HG03064 (cell line): ENCODE results near the gene FOXP2.
"Not testable (repeated sequence)": the region's sequence is repeated elsewhere in the genome, so short reads cannot be mapped to it uniquely, and the experiment has no call there.

ENCODE experiments used
- ATAC-seq: cut with Tn5 transposase; IDR thresholded peaks from one replicate; pipeline ENCODE4 v1.9.1; 2021; ENCODE audit warnings: low read depth; ENCODE audit not compliant: unreplicated experiment

Gene FOXP2

GRCh38 chr7:114574384-114574783, 159.8 kb downstream of the FOXP2 start:
- ATAC-seq, result no peak

- no peak for ATAC-seq
Measured at GRCh38 chr7:114575098-114575497, 160.5 kb downstream of the FOXP2 start.

GRCh38 chr7:114580963-114581362, 166.3 kb downstream of the FOXP2 start:
- ATAC-seq, result not testable (repeated sequence)

GRCh38 chr7:114588506-114588905, 173.9 kb downstream of the FOXP2 start:
- ATAC-seq, result no peak

- ATAC-seq, result no peak
Measured at GRCh38 chr7:114589436-114589835, 174.8 kb downstream of the FOXP2 start.

- no peak for ATAC-seq
Measured at GRCh38 chr7:114590298-114590697, 175.7 kb downstream of the FOXP2 start.

GRCh38 chr7:114598946-114599345, 184.3 kb downstream of the FOXP2 start:
- no peak for ATAC-seq

- ATAC-seq, result no peak
Measured at GRCh38 chr7:114606100-114606499, 191.5 kb downstream of the FOXP2 start.

GRCh38 chr7:114608822-114609221, 194.2 kb downstream of the FOXP2 start:
- not testable (repeated sequence) for ATAC-seq

- ATAC-seq, result no peak
Measured at GRCh38 chr7:114620208-114620607, 205.6 kb downstream of the FOXP2 start.

GRCh38 chr7:114622221-114622620, 207.6 kb downstream of the FOXP2 start:
- no peak for ATAC-seq

- no peak for ATAC-seq
Measured at GRCh38 chr7:114623146-114623545, 208.5 kb downstream of the FOXP2 start.

- no peak for ATAC-seq
Measured at GRCh38 chr7:114627231-114627630, 212.6 kb downstream of the FOXP2 start.

GRCh38 chr7:114628362-114628761, 213.7 kb downstream of the FOXP2 start:
- no peak for ATAC-seq

GRCh38 chr7:114629762-114630161, 215.1 kb downstream of the FOXP2 start:
- ATAC-seq, result no peak

- no peak for ATAC-seq
Measured at GRCh38 chr7:114630201-114630990, 215.8 kb downstream of the FOXP2 start.

- ATAC-seq, result no peak
Measured at GRCh38 chr7:114631249-114631822, 216.7 kb downstream of the FOXP2 start.

GRCh38 chr7:114639451-114639850, 224.8 kb downstream of the FOXP2 start:
- no peak for ATAC-seq

- no peak for ATAC-seq
Measured at GRCh38 chr7:114644455-114644854, 229.8 kb downstream of the FOXP2 start.

- no peak for ATAC-seq
Measured at GRCh38 chr7:114645451-114645850, 230.8 kb downstream of the FOXP2 start.

- no peak for ATAC-seq
Measured at GRCh38 chr7:114647518-114647917, 232.9 kb downstream of the FOXP2 start.

GRCh38 chr7:114648117-114648516, 233.5 kb downstream of the FOXP2 start:
- no peak for ATAC-seq
